HepG2 (cell line): ENCODE measurements around the gene KCND1. TPM values are rescaled to one million over a fixed set of nuclear protein-coding genes. Genes with fewer than 3 reads are reported as not detected.

Experiments used
- ATAC-seq: fragments of 200-7000 bp; cut with Tn5 transposase; 3 replicates; pipeline ENCODE4 v1.9.1; 2020; ENCODE audit warnings: mild to moderate bottlenecking, moderate library complexity
- BruUV-seq: library from RNA; stranded (reverse); fragments of 400-500 nt; replicated peaks from 2 replicates; lab custom pipeline; 2021; lab: Mats Ljungman, UMichigan
- CTCF ChIA-PET: fragments of 300-600 bp; formaldehyde crosslinking; extraction: SDS; loops from one replicate; lab custom pipeline; 2021; ENCODE audit warnings: low total read pairs, inconsistent platforms, low intra/inter-chr PET ratio; lab: Yijun Ruan, JAX
- POLR2A ChIA-PET: fragments of 350-600 bp; sonication (Branson Sonifier 250); formaldehyde crosslinking; loops from one replicate; lab custom pipeline; 2020; ENCODE audit warnings: antibody characterized with exemption, inconsistent platforms; lab: Yijun Ruan, JAX
- DNase-seq: peaks from one replicate; pipeline ENCODE4 v3.0.0-alpha.2; 2015; ENCODE audit warnings: low spot score
- FAIRE-seq: peaks from 3 replicates; lab custom pipeline; 2011; peaks lifted over from hg19 to GRCh38; lab: Jason Lieb, UNC
- H2AFZ ChIP-seq: one replicate; pipeline ENCODE4 v1.6.1; 2011; ENCODE audit warnings: low read length, inconsistent platforms
- H3K27ac ChIP-seq: fragments of 300-600 bp; 3 replicates; pipeline ENCODE4 v1.8.0; 2011; ENCODE audit warnings: mixed run types, mild to moderate bottlenecking, mixed read lengths, low read length, inconsistent platforms; ENCODE audit not compliant: insufficient read depth; ENCODE audit errors: extremely low read length
- H3K27me3 ChIP-seq, 2 experiments: fragments of 200-600 bp in 1 of 2; 2 replicates in 1 of 2; 3 replicates in 1 of 2; pipeline versions ENCODE4 v1.6.0 to v1.8.0; 2011; ENCODE audit warnings: low read length in 2 of 2, mild to moderate bottlenecking in 2 of 2, moderate library complexity in 2 of 2, inconsistent platforms in 1 of 2; ENCODE audit not compliant: insufficient read depth in 2 of 2, control insufficient read depth in 1 of 2
- H3K36me3 ChIP-seq, 2 experiments: fragments of 200-600 bp in 1 of 2; replicated peaks in 1 of 2; 2 replicates in 1 of 2; 3 replicates in 1 of 2; pipeline versions ENCODE4 v1.5.1 to v1.8.0; 2011; ENCODE audit warnings: low read length in 2 of 2, inconsistent platforms in 1 of 2; ENCODE audit not compliant: insufficient read depth in 2 of 2, control insufficient read depth in 1 of 2
- H3K4me1 ChIP-seq: 2 replicates; pipeline ENCODE4 v1.5.1; 2012; ENCODE audit warnings: low read length, inconsistent platforms; ENCODE audit not compliant: insufficient read depth
- H3K4me2 ChIP-seq: 2 replicates; pipeline ENCODE4 v1.6.0; 2011; ENCODE audit warnings: low read depth, low read length, inconsistent platforms
- H3K4me3 ChIP-seq, 3 experiments: fragments of 200-600 bp in 1 of 3; sonication (generic), shearing (Covaris generic) in 1 of 3; replicated peaks in 1 of 3; 2 replicates each; pipeline ENCODE4 v1.5.1; 2011 to 2016; ENCODE audit warnings: low read length in 3 of 3, inconsistent platforms in 2 of 3, low read depth in 2 of 3, mild to moderate bottlenecking in 2 of 3, control low read depth in 1 of 3, mixed read lengths in 1 of 3; ENCODE audit not compliant: insufficient read depth in 1 of 3
- H3K79me2 ChIP-seq: one replicate; pipeline ENCODE4 v1.6.1; 2011; ENCODE audit warnings: low read length, inconsistent platforms; ENCODE audit not compliant: insufficient read depth
- H3K9ac ChIP-seq: 2 replicates; pipeline ENCODE4 v1.6.0; 2011; ENCODE audit warnings: mild to moderate bottlenecking, low read depth, low read length, inconsistent platforms; ENCODE audit not compliant: insufficient read depth
- H3K9me3 ChIP-seq: 2 replicates; pipeline ENCODE4 v1.5.1; 2012; ENCODE audit warnings: mild to moderate bottlenecking, low read length
- H4K20me1 ChIP-seq: 2 replicates; pipeline ENCODE4 v1.6.0; 2011; ENCODE audit warnings: inconsistent platforms, mild to moderate bottlenecking, low read length, moderate library complexity; ENCODE audit not compliant: insufficient read depth
- CCDC6 ChIP-seq: sonication (generic); formaldehyde crosslinking; IDR thresholded peaks from 2 replicates; pipeline ENCODE4 v1.8.1; 2022; ENCODE audit warnings: mild to moderate bottlenecking, missing genetic modification reagents, moderate library complexity
- KDM5B ChIP-seq: sonication (generic); formaldehyde crosslinking; IDR thresholded peaks from 2 replicates; pipeline ENCODE4 v1.4.0; 2020; ENCODE audit warnings: missing genetic modification reagents, mild to moderate bottlenecking, borderline replicate concordance
- RBFOX2 ChIP-seq: fragments of 200-400 bp; formaldehyde crosslinking; IDR thresholded peaks from 2 replicates; pipeline ENCODE4 v1.6.1; 2017; ENCODE audit warnings: low read depth, mild to moderate bottlenecking, low read length
- TCF7 ChIP-seq: sonication (generic); IDR thresholded peaks from 2 replicates; pipeline ENCODE4 v1.6.1; 2016; ENCODE audit warnings: antibody characterized with exemption, low read depth
- TOE1 ChIP-seq: sonication (generic); formaldehyde crosslinking; IDR thresholded peaks from 2 replicates; pipeline ENCODE4 v1.4.0; 2020; ENCODE audit warnings: mild to moderate bottlenecking, missing genetic modification reagents
- XRCC5 ChIP-seq: fragments of 200-400 bp; formaldehyde crosslinking; optimal IDR thresholded peaks from 2 replicates; pipeline ENCODE3; 2017; ENCODE audit warnings: mild to moderate bottlenecking, low read length
- ZNF577 ChIP-seq: sonication (generic); formaldehyde crosslinking; IDR thresholded peaks from 2 replicates; pipeline ENCODE4 v1.4.0; 2020; ENCODE audit warnings: mild to moderate bottlenecking, low read depth, missing genetic modification reagents, borderline replicate concordance
- ZNF619 ChIP-seq: sonication (generic); formaldehyde crosslinking; IDR thresholded peaks from 2 replicates; pipeline ENCODE4 v1.4.0; 2020; ENCODE audit warnings: mild to moderate bottlenecking, missing genetic modification reagents
- ZNF788 ChIP-seq: sonication (generic); formaldehyde crosslinking; IDR thresholded peaks from 2 replicates; pipeline ENCODE4 v1.5.0; 2020; ENCODE audit warnings: mild to moderate bottlenecking, missing genetic modification reagents, borderline replicate concordance
- ZNF83 ChIP-seq: sonication (generic); formaldehyde crosslinking; IDR thresholded peaks from 2 replicates; pipeline ENCODE4 v1.4.0; 2020; ENCODE audit warnings: missing genetic modification reagents, mild to moderate bottlenecking, borderline replicate concordance
- WGBS: methylation state at CpG from one replicate; pipeline ENCODE4 v1.1.6; 2017; ENCODE audit warnings: low lambda C conversion rate; 5-methylcytosine and 5-hydroxymethylcytosine counted together
- in situ Hi-C: cut with HindIII; loops from 2 replicates; pipeline ENCODE4 v1.10.0; 2017; ENCODE audit warnings: low pct_unique_long_range_greater_than_20kb; ENCODE audit not compliant: extremely low pct_ligation_motif_present
- intact Hi-C: fragments of 100-400 bp; cut with micrococcal nuclease; formaldehyde crosslinking; loops from one replicate; pipeline ENCODE4 v1.10.0; 2022; ENCODE audit not compliant: unreplicated experiment
- polyA plus RNA-seq, 8 experiments: library from polyadenylated mRNA; depleted of rRNA in 3 of 8; stranded (reverse) in 7 of 8; unstranded in 1 of 8; fragments of >200 nt; fragmentation: Illumina TruSeq in 4 of 8; extraction: Trizol in 4 of 8; gene quantifications; 2 replicates each; pipeline versions ENCODE4 v1.2.1 to v1.2.3, GENCODE V29; 2011 to 2016; ENCODE audit warnings: low read depth in 4 of 8, missing spikeins in 1 of 8, mixed read lengths in 1 of 8; ENCODE audit not compliant: insufficient read depth in 1 of 8
- total RNA-seq, 5 experiments: library from RNA; depleted of rRNA; stranded (reverse); fragments of >200 nt; fragmentation: Illumina TruSeq; extraction: Trizol; gene quantifications; 2 replicates each; pipeline ENCODE4 v1.2.3, GENCODE V29; 2016; ENCODE audit warnings: low read depth in 1 of 5
- TF ChIP-seq, protein P1 (sequence below): sonication (generic); formaldehyde crosslinking; IDR thresholded peaks from 2 replicates; pipeline ENCODE4 v1.8.1; 2023; ENCODE audit warnings: mild to moderate bottlenecking, moderate library complexity, missing genetic modification reagents
- TF ChIP-seq, protein P2 (sequence below): IDR thresholded peaks from 2 replicates; pipeline ENCODE4 v1.6.1; 2016; ENCODE audit warnings: low read depth, missing genetic modification reagents, missing compliant biosample characterization
- TF ChIP-seq, protein P3 (sequence below): sonication (generic); formaldehyde crosslinking; IDR thresholded peaks from 2 replicates; pipeline ENCODE4 v1.5.0; 2020; ENCODE audit warnings: mild to moderate bottlenecking, missing genetic modification reagents

KCND1 gene
- total and polyA plus RNA-seq, 2 of the 13 experiments (the other 11 are each of a cell fraction or from before 2014, with no cell fraction given): 0.07 to 0.30 TPM

DNA sequence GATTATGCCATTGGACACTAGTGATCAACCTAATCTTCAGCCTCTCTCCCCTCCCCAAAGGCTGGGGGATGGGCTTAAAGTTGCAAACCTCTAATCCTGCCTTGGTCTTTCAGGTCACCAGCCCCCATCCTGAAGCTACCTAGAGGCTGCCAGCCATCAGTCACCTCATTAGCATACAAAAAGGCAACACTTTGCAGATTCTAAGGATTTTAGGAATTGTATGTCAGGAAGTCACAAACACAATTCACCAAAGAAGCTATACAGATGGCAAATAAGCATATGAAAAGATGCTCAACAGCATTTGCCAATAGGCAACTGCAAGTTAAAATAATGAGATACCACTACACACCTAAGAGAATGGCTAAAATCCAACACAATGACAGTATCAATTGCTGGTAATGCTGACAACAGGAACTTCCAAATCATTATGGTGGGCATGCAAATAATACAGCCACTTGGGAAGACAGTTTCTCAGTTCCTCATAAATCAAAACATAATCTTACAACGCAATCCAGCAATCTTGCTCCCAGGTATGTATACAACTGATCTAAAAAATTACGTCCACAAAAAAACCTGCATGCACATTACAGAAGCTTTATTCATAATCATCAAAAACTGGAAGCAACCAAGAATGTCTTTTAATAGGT lies 43.8 kb downstream of the KCND1 start (continued):
- TF ChIP-seq XRCC5 (no peak), KDM5B (CRISPR knock-in tag) (no peak)
- TF ChIP-seq, protein P1, sequence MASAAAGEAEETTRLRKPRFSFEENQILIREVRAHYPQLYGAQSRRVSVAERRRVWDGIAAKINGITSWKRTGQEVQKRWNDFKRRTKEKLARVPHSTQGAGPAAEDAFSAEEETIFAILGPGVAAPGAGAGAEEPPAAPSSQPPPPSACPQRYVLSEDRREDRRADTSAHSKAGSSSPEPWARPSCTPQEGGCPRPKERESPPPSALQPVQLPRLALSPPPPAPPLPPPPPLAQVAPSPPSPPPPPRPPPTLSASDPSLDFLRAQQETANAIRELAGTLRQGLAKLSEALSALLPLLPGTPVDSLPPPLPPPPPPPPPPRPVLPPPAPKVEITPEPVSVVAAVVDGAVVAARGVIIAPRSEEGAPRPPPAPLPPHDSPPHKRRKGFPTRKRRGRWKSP: no peak

DNA sequence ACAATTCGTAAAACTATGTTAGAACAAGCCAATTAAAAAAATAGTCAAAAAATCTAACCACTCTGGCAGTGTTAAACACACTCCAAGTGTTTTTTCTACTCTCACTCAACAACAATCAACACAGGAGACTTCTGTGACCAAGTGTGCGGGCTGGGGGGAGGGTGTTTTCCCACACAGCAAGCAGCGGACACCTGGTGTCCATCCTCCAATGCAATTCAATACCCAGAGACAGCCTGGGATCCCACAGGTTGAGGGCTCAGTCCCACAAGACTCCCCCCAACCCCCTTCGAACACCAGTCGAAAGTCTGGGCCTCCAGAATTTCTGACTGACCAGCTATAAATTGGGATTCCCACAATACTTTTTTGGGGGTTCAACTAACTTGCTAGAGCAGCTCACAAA lies 44.5 kb downstream of the KCND1 start:
- no peaks in the 10 kb centered on the region for H4K20me1 ChIP-seq

More for the DNA sequence above, 44.5 kb downstream of the KCND1 start:
- H2AFZ ChIP-seq: no peak overlapping the region
- POLR2A ChIA-PET: no interaction called here
- no peaks in the 10 kb centered on the region for H3K79me2 ChIP-seq
- no peak overlapping the region for H3K4me2 ChIP-seq
- H3K4me3 ChIP-seq: no peak overlapping the region
- DNase-seq (no peak), ATAC-seq (no peak), FAIRE-seq (no peak)
- H3K9me3 ChIP-seq: no peaks in the 10 kb centered on the region
- 93% methylated on average over 5 of the region's 5 CpGs for WGBS
- CTCF ChIA-PET: no interaction called here
- no peaks in the 10 kb centered on the region for H3K4me1 ChIP-seq
- in situ Hi-C loops (no loop called here), intact Hi-C loops (no loop called here)
- H3K9ac ChIP-seq: no peak overlapping the region
- no TSS peak for BruUV-seq
- TF ChIP-seq ZNF788 (CRISPR knock-in tag) (no peak), RBFOX2 (no peak), CCDC6 (CRISPR knock-in tag) (no peak), ZNF577 (CRISPR knock-in tag) (no peak), ZNF83 (no peak), ZNF619 (CRISPR knock-in tag) (no peak), TCF7 (no peak), TOE1 (CRISPR knock-in tag) (no peak)
- TF ChIP-seq, protein P2, sequence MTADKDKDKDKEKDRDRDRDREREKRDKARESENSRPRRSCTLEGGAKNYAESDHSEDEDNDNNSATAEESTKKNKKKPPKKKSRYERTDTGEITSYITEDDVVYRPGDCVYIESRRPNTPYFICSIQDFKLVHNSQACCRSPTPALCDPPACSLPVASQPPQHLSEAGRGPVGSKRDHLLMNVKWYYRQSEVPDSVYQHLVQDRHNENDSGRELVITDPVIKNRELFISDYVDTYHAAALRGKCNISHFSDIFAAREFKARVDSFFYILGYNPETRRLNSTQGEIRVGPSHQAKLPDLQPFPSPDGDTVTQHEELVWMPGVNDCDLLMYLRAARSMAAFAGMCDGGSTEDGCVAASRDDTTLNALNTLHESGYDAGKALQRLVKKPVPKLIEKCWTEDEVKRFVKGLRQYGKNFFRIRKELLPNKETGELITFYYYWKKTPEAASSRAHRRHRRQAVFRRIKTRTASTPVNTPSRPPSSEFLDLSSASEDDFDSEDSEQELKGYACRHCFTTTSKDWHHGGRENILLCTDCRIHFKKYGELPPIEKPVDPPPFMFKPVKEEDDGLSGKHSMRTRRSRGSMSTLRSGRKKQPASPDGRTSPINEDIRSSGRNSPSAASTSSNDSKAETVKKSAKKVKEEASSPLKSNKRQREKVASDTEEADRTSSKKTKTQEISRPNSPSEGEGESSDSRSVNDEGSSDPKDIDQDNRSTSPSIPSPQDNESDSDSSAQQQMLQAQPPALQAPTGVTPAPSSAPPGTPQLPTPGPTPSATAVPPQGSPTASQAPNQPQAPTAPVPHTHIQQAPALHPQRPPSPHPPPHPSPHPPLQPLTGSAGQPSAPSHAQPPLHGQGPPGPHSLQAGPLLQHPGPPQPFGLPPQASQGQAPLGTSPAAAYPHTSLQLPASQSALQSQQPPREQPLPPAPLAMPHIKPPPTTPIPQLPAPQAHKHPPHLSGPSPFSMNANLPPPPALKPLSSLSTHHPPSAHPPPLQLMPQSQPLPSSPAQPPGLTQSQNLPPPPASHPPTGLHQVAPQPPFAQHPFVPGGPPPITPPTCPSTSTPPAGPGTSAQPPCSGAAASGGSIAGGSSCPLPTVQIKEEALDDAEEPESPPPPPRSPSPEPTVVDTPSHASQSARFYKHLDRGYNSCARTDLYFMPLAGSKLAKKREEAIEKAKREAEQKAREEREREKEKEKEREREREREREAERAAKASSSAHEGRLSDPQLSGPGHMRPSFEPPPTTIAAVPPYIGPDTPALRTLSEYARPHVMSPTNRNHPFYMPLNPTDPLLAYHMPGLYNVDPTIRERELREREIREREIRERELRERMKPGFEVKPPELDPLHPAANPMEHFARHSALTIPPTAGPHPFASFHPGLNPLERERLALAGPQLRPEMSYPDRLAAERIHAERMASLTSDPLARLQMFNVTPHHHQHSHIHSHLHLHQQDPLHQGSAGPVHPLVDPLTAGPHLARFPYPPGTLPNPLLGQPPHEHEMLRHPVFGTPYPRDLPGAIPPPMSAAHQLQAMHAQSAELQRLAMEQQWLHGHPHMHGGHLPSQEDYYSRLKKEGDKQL: no peak
- TF ChIP-seq, protein P3, sequence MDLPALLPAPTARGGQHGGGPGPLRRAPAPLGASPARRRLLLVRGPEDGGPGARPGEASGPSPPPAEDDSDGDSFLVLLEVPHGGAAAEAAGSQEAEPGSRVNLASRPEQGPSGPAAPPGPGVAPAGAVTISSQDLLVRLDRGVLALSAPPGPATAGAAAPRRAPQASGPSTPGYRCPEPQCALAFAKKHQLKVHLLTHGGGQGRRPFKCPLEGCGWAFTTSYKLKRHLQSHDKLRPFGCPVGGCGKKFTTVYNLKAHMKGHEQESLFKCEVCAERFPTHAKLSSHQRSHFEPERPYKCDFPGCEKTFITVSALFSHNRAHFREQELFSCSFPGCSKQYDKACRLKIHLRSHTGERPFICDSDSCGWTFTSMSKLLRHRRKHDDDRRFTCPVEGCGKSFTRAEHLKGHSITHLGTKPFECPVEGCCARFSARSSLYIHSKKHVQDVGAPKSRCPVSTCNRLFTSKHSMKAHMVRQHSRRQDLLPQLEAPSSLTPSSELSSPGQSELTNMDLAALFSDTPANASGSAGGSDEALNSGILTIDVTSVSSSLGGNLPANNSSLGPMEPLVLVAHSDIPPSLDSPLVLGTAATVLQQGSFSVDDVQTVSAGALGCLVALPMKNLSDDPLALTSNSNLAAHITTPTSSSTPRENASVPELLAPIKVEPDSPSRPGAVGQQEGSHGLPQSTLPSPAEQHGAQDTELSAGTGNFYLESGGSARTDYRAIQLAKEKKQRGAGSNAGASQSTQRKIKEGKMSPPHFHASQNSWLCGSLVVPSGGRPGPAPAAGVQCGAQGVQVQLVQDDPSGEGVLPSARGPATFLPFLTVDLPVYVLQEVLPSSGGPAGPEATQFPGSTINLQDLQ: no peak
- H3K27me3 ChIP-seq: no peaks in the 10 kb centered on the region
- peaks cover 5 to 23% of the 10 kb centered on the region in 2 experiments; a peak in 4 of 5 replicates for H3K36me3 ChIP-seq
- no peak overlapping the region for H3K27ac ChIP-seq
